Liver (tissue), 9 donors: ENCODE measurements around the gene CDK2AP2. TPM values are rescaled to one million over a fixed set of nuclear protein-coding genes. Genes with fewer than 3 reads are reported as not detected.

Experiments used
- DNase-seq: peaks from one replicate; pipeline ENCODE4 v3.0.0-alpha.2; 2017; ENCODE audit warnings: low spot score
- H3K27ac ChIP-seq, 2 donors: one replicate each; pipeline ENCODE4 v1.7.0; 2013; ENCODE audit warnings: inconsistent platforms in 2 of 2, low read length in 2 of 2, control low read depth in 1 of 2, low read depth in 1 of 2, mild to moderate bottlenecking in 1 of 2
- H3K27me3 ChIP-seq, 4 donors: one replicate each; pipeline versions ENCODE4 v1.6.1 to v1.7.0; 2013; ENCODE audit warnings: low read length in 3 of 4, inconsistent platforms in 1 of 4, mild to moderate bottlenecking in 1 of 4, moderate library complexity in 1 of 4; ENCODE audit not compliant: control insufficient read depth in 4 of 4, insufficient read depth in 4 of 4
- H3K36me3 ChIP-seq, 4 donors: one replicate each; pipeline versions ENCODE4 v1.6.1 to v1.7.0; 2013; ENCODE audit warnings: low read length in 3 of 4, mild to moderate bottlenecking in 3 of 4, low read depth in 1 of 4, moderate library complexity in 1 of 4; ENCODE audit not compliant: control insufficient read depth in 4 of 4, insufficient read depth in 3 of 4
- H3K4me1 ChIP-seq, 4 donors: one replicate each; pipeline versions ENCODE4 v1.6.1 to v1.7.0; 2013; ENCODE audit warnings: low read length in 3 of 4, mild to moderate bottlenecking in 3 of 4, moderate library complexity in 1 of 4; ENCODE audit not compliant: control insufficient read depth in 4 of 4, insufficient read depth in 4 of 4
- H3K4me3 ChIP-seq, 3 donors: one replicate each; pipeline versions ENCODE4 v1.6.1 to v1.7.0; 2013; ENCODE audit warnings: low read length in 3 of 3, control low read depth in 1 of 3, low read depth in 1 of 3, mild to moderate bottlenecking in 1 of 3
- H3K9ac ChIP-seq, 2 donors: one replicate each; pipeline ENCODE4 v1.7.0; 2013; ENCODE audit warnings: low read length in 2 of 2, mild to moderate bottlenecking in 2 of 2, moderate library complexity in 2 of 2, control low read depth in 1 of 2, low read depth in 1 of 2
- H3K9me3 ChIP-seq, 4 donors: one replicate each; pipeline versions ENCODE4 v1.6.1 to v1.7.0; 2013; ENCODE audit warnings: low read length in 3 of 4; ENCODE audit not compliant: control insufficient read depth in 4 of 4
- ATF3 ChIP-seq: IDR thresholded peaks from 2 replicates; pipeline ENCODE4 v1.6.1; 2016; ENCODE audit warnings: antibody characterized with exemption
- CTCF ChIP-seq: fragments of 150-350 bp; IDR thresholded peaks from 2 replicates; pipeline ENCODE4 v1.5.1; 2017; ENCODE audit warnings: improper control_type of control experiment, low read depth, low read length; ENCODE audit not compliant: missing input control
- FOXA2 ChIP-seq: IDR thresholded peaks from 2 replicates; pipeline ENCODE4 v1.6.1; 2016; ENCODE audit warnings: antibody characterized with exemption
- GABPA ChIP-seq, 2 donors: IDR thresholded peaks in 1 of 2; conservative IDR thresholded peaks in 1 of 2; 2 replicates each; pipeline ENCODE4 v1.6.1; 2016; ENCODE audit warnings: antibody characterized with exemption in 2 of 2, mild to moderate bottlenecking in 1 of 2, moderate library complexity in 1 of 2
- HNF4A ChIP-seq, 2 donors: conservative IDR thresholded peaks; 2 replicates each; pipeline ENCODE4 v1.6.1; 2016; ENCODE audit warnings: antibody characterized with exemption in 2 of 2, mild to moderate bottlenecking in 2 of 2
- JUND ChIP-seq, 2 donors: IDR thresholded peaks; 2 replicates each; pipeline ENCODE4 v1.6.1; 2016; ENCODE audit warnings: antibody characterized with exemption in 2 of 2
- MAX ChIP-seq: IDR thresholded peaks from 2 replicates; pipeline ENCODE4 v1.6.1; 2016; ENCODE audit warnings: antibody characterized with exemption
- REST ChIP-seq: IDR thresholded peaks from 2 replicates; pipeline ENCODE4 v1.6.1; 2016; ENCODE audit warnings: antibody characterized with exemption, mild to moderate bottlenecking
- RXRA ChIP-seq, 2 donors: IDR thresholded peaks; 2 replicates each; pipeline ENCODE4 v1.6.1; 2017 to 2018; ENCODE audit warnings: antibody characterized with exemption in 2 of 2, mild to moderate bottlenecking in 1 of 2
- SP1 ChIP-seq: IDR thresholded peaks from 2 replicates; pipeline ENCODE4 v1.6.1; 2018; ENCODE audit warnings: antibody characterized with exemption, mild to moderate bottlenecking
- YY1 ChIP-seq: IDR thresholded peaks from 2 replicates; pipeline ENCODE4 v1.6.1; 2016; ENCODE audit warnings: antibody characterized with exemption, mild to moderate bottlenecking
- ZBTB33 ChIP-seq: IDR thresholded peaks from 2 replicates; pipeline ENCODE4 v1.6.1; 2016; ENCODE audit warnings: antibody characterized with exemption
- WGBS: extraction: QIAGEN DNeasy Blood & Tissue Kit; methylation state at CpG from one replicate; pipeline ENCODE4 v1.1.7; 2013; 5-methylcytosine and 5-hydroxymethylcytosine counted together
- polyA plus RNA-seq, 2 donors: library from polyadenylated mRNA; stranded (reverse) in 1 of 2; unstranded in 1 of 2; fragments of 200-250 nt in 1 of 2; fragments of >200 nt in 1 of 2; fragmentation: Nextera tagmentation in 1 of 2; extraction: Ambion mirVana in 1 of 2; gene quantifications; one replicate each; pipeline versions ENCODE4 v1.2.1 to v1.2.3, GENCODE V29; 2013 to 2015
- total RNA-seq, 2 donors: library from RNA; depleted of rRNA; stranded (reverse); fragments of >200 nt; gene quantifications; one replicate each; pipeline ENCODE4 v1.2.3, GENCODE V29; 2014
- donor health status: healthy.
- donor health status: healthy.
- donor health status: healthy.
- donor health status: healthy.
- donor health status: healthy.

The CDK2AP2 gene
- total and polyA plus RNA-seq, 4 donors = 14.1 to 126 (median 56.6) TPM

- TF ChIP-seq REST (no peak), ATF3 (no peak), SP1 (no peak), CTCF (no peak)
Observed at GRCh38 chr11:67496113-67496512, 11.8 kb downstream of the CDK2AP2 start (continued).

GRCh38 chr11:67495234-67496005, 12.5 kb downstream of the CDK2AP2 start:
- Histone ChIP-seq H3K36me3 (peaks cover 4 to 36% (median 9%) of the 10 kb centered on the region in 4 donors), H3K4me1 (no peaks in the 10 kb centered on the region), H3K9ac (no peak overlapping the region), H3K27ac (no peak overlapping the region), H3K4me3 (no peak overlapping the region), H3K27me3 (no peaks in the 10 kb centered on the region), H3K9me3 (no peaks in the 10 kb centered on the region)
- DNase-seq = no peak
- TF ChIP-seq HNF4A (conservative IDR thresholded peaks at IDR 0.05) = no peak
- TF ChIP-seq YY1 = no peak
- TF ChIP-seq MAX = no peak
- no peak for TF ChIP-seq SP1
- no peak for TF ChIP-seq GABPA (IDR thresholded peaks at IDR 0.05 in 1 of 2, conservative IDR thresholded peaks at IDR 0.05 in 1 of 2)
- no peak for TF ChIP-seq FOXA2
- WGBS = 98% methylated on average over 16 of the region's 16 CpGs

GRCh38 chr11:67494371-67495233, 13.4 kb downstream of the CDK2AP2 start:
- Histone ChIP-seq H3K36me3 (peaks cover 4 to 44% (median 11%) of the 10 kb centered on the region in 4 donors), H3K4me1 (no peaks in the 10 kb centered on the region), H3K27me3 (no peaks in the 10 kb centered on the region), H3K9ac (no peak overlapping the region), H3K27ac (no peak overlapping the region), H3K9me3 (no peaks in the 10 kb centered on the region), H3K4me3 (no peak overlapping the region)
- no peak for DNase-seq
- WGBS = 95% methylated on average over 59 of the region's 59 CpGs
- TF ChIP-seq RXRA (IDR thresholded peaks at IDR 0.05) = no peak
- no peak for TF ChIP-seq ZBTB33
- no peak for TF ChIP-seq CTCF
- TF ChIP-seq YY1 = no peak
- no peak for TF ChIP-seq JUND (IDR thresholded peaks at IDR 0.05)
- no peak for TF ChIP-seq REST
